RPMI8226 (cell line): ENCODE results near the gene HAPSTR1.

Source experiments
- DNase-seq: peaks from one replicate; pipeline ENCODE4 v3.0.0-alpha.2; 2015

HAPSTR1 gene

GRCh38 chr16:9097266-9098219 lies 6.1 kb downstream of the HAPSTR1 start:
- DNase-seq, result no peak

- DNase-seq, result no peak
Measured at GRCh38 chr16:9098377-9099090, 7.1 kb downstream of the HAPSTR1 start.

GRCh38 chr16:9099131-9099625 lies 7.7 kb downstream of the HAPSTR1 start:
- DNase-seq, result peak; percentile 50

GRCh38 chr16:9102379-9102778 lies 10.9 kb downstream of the HAPSTR1 start:
- DNase-seq, result no peak

- DNase-seq, result no peak
Measured at GRCh38 chr16:9102943-9103342, 11.5 kb downstream of the HAPSTR1 start.

GRCh38 chr16:9103546-9103945 lies 12.1 kb downstream of the HAPSTR1 start:
- no peak for DNase-seq

GRCh38 chr16:9105189-9105588 lies 13.7 kb downstream of the HAPSTR1 start:
- DNase-seq, result no peak

GRCh38 chr16:9107025-9107970 lies 15.9 kb downstream of the HAPSTR1 start:
- DNase-seq, result no peak

- DNase-seq, result no peak
Measured at GRCh38 chr16:9109255-9109654, 17.8 kb downstream of the HAPSTR1 start.

GRCh38 chr16:9112166-9112843 lies 20.9 kb downstream of the HAPSTR1 start:
- DNase-seq, result no peak

- DNase-seq, result no peak
Measured at GRCh38 chr16:9112844-9113186, 21.4 kb downstream of the HAPSTR1 start.

GRCh38 chr16:9113707-9114106 lies 22.3 kb downstream of the HAPSTR1 start:
- DNase-seq, result no peak

GRCh38 chr16:9114112-9114511 lies 22.7 kb downstream of the HAPSTR1 start:
- DNase-seq, result no peak

- no peak for DNase-seq
Measured at GRCh38 chr16:9114842-9115241, 23.4 kb downstream of the HAPSTR1 start.

- DNase-seq, result no peak
Measured at GRCh38 chr16:9115277-9115676, 23.8 kb downstream of the HAPSTR1 start.

GRCh38 chr16:9116141-9116540 lies 24.7 kb downstream of the HAPSTR1 start:
- DNase-seq, result no peak

- no peak for DNase-seq
Measured at GRCh38 chr16:9118170-9118569, 26.7 kb downstream of the HAPSTR1 start.

- no peak for DNase-seq
Measured at GRCh38 chr16:9119795-9120194, 28.4 kb downstream of the HAPSTR1 start.

GRCh38 chr16:9122342-9122741 lies 30.9 kb downstream of the HAPSTR1 start:
- no peak for DNase-seq

GRCh38 chr16:9122969-9123368 lies 31.5 kb downstream of the HAPSTR1 start:
- no peak for DNase-seq

GRCh38 chr16:9123401-9123800 lies 32.0 kb downstream of the HAPSTR1 start:
- no peak for DNase-seq

GRCh38 chr16:9123871-9124270 lies 32.4 kb downstream of the HAPSTR1 start:
- peak; percentile 38 for DNase-seq
